Activated CD8-positive, alpha-beta T cell treated with anti-CD3 and anti-CD28 coated beads, Interleukin-2, amount 10 ng/mL, durations not matched to agents 7 days and 5 days (primary cell): ENCODE measurements around the gene DNAJB11. TPM values are rescaled to one million over a fixed set of nuclear protein-coding genes. Genes with fewer than 3 reads are reported as not detected.
A peak's percentile ranks its signal among the peaks of the same experiment; 100 is the strongest.
"Not testable (repeated sequence)": the region's sequence is repeated elsewhere in the genome, so short reads cannot be mapped to it uniquely, and the experiment has no call there.

Experiments used
- ATAC-seq: fragments of 150-1000 bp; cut with Tn5 transposase; one replicate; pipeline ENCODE4 v1.10.0; 2021; ENCODE audit warnings: moderate library complexity
- CTCF ChIA-PET: fragments of 350-600 bp; sonication (Branson Sonifier 250); formaldehyde crosslinking; loops from one replicate; lab custom pipeline; 2021; ENCODE audit warnings: antibody characterized with exemption; lab: Charles Lee
- POLR2A ChIA-PET: fragments of 350-600 bp; sonication (Branson Sonifier 250); formaldehyde crosslinking; loops from one replicate; lab custom pipeline; 2021; ENCODE audit warnings: antibody characterized with exemption; lab: Charles Lee
- DNase-seq: peaks from one replicate; pipeline ENCODE4 v3.0.0-alpha.2; 2020
- H3K27ac Mint-ChIP-seq: one replicate; pipeline ENCODE4 v1.8.0; 2021; ENCODE audit warnings: mild to moderate bottlenecking, mixed read lengths
- H3K27me3 Mint-ChIP-seq: one replicate; pipeline ENCODE4 v1.8.0; 2021; ENCODE audit warnings: low read depth, mixed read lengths
- H3K36me3 Mint-ChIP-seq: one replicate; pipeline ENCODE4 v1.8.0; 2021; ENCODE audit warnings: low read depth, mixed read lengths
- H3K4me1 Mint-ChIP-seq: one replicate; pipeline ENCODE4 v1.8.0; 2021; ENCODE audit warnings: low read depth, mixed read lengths
- H3K4me3 Mint-ChIP-seq: one replicate; pipeline ENCODE4 v1.8.0; 2021; ENCODE audit warnings: mild to moderate bottlenecking, mixed read lengths
- H3K9me3 Mint-ChIP-seq: one replicate; pipeline ENCODE4 v1.8.0; 2022; ENCODE audit warnings: mixed read lengths; ENCODE audit not compliant: insufficient read depth
- total RNA-seq, 2 experiments: library from RNA; stranded (reverse); gene quantifications; one replicate each; pipeline ENCODE4 v1.2.3, GENCODE V29; 2021

The DNAJB11 gene
- total RNA-seq, 2 experiments from 2014 or later, result 55.9 to 56.5 TPM

DNA sequence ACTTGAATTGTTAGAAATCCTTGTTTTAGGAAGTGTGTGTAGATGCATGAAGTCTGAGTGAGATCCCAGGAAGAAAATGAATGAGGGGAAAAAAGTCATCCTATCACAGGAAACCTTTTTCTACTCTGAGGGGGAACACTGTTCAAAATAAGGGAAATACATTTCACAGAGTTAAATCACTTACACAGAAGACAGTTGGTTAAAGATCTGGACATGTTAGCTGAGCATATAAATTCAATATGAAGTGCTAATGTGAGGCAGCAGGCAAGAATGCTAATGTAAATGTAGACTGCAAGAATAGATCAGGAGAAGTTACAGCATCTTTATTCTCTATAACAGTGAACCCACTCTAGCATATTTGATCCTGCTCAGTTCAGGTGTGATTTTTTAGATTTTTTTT lies 5.9 kb upstream of the DNAJB11 start:
- ChIA-PET POLR2A (no interaction called here), CTCF (no interaction called here)
- H3K27me3 Mint-ChIP-seq, result no peaks in the 10 kb centered on the region
- H3K4me1 Mint-ChIP-seq, result peaks cover 47% of the 10 kb centered on the region
- ATAC-seq (no peak), DNase-seq (no peak)
- H3K27ac Mint-ChIP-seq, result no peak overlapping the region
- no peaks in the 10 kb centered on the region for H3K9me3 Mint-ChIP-seq
- peaks cover 34% of the 10 kb centered on the region for H3K36me3 Mint-ChIP-seq
- H3K4me3 Mint-ChIP-seq, result no peak overlapping the region

DNA sequence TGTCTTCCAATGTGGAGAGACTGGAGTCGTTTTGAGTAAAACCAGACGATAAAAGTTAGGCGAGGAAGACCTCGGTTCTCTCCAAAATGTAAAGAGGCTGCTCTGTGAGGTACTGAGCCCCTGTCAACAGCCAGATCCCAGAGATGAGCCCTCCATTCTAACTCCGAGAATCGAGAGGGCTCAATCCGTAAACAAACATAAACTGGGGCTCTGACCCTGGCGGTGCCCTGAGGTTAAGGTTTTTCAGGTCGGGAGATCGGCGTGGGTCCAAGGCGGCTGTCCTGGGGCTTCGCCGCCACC lies 3.8 kb upstream of the DNAJB11 start:
- CTCF ChIA-PET, result interaction anchor here (1.5 to 4.9 kb wide), 3 partner anchors 26 to 623 kb away, joined by 8 to 21 read pairs (median 10); no protein-coding TSS in a partner anchor
- peak overlapping the region; percentile 82 for H3K4me3 Mint-ChIP-seq
- H3K9me3 Mint-ChIP-seq, result no peaks in the 10 kb centered on the region
- no peaks in the 10 kb centered on the region for H3K27me3 Mint-ChIP-seq
- ATAC-seq (no peak), DNase-seq (no peak)
- H3K27ac Mint-ChIP-seq, result peak overlapping the region; percentile 86
- peaks cover 30% of the 10 kb centered on the region for H3K36me3 Mint-ChIP-seq
- H3K4me1 Mint-ChIP-seq, result peaks cover 54% of the 10 kb centered on the region
- POLR2A ChIA-PET, result interaction anchor here (4.2 to 6.5 kb wide), 2 partner anchors 217 to 630 kb away, joined by 32 to 68 read pairs; partner anchors contain the start of genes EIF4A2 and TRA2B

DNA sequence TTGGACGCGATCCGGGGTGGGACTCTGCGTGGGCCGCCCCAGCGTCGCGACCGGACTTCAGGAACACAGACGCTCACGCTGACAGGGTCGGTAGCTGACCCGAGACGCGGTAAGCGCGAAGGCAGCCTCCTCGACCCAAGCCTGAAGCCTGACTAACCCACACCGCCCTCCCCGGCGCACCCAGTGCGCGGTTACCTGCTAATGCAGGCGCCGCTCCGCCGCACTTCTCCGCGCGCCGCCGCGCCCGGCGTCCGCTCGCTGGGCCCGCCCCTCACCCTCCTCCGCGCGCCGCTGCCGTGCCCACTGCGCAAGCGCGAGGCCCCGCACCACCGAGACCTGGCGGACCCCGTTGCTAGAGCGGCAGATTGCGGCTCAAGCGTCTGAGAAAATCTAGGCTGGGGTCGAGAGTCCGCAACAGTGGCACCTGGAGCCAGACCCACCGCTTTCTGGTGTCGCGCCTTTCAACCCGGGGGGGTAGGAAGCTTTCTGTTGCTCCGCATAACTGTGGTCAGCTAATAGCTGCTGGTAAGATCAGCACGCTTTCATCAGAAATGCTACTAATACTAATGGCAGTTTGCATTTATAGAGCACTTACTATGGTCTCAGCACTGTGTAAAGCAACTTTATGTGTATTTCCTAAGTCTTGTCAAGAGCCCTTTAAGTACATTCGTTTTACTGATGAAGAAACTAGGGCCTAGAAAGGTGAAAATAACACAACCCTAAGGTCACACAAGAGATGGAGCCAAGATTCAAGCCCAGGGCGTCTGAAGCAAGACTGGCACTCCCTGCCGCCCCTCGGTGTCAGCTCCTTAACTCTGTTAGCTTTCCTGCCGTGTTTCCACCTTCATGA lies 3.2 kb upstream of the DNAJB11 start, which contains the start of gene TBCCD1:
TBCCD1 (minus strand) TSS at position 268 of the 850 bp plus-strand sequence. CDS start 3,010 bp downstream, outside the sequence.
- ChIA-PET CTCF (interaction anchor here (0.8 to 7.5 kb wide), 5 partner anchors 27 to 642 kb away, joined by 3 to 78 read pairs (median 10); partner anchors contain the start of gene AHSG), POLR2A (interaction anchor here (0.6 to 6.5 kb wide), 8 partner anchors 9 to 637 kb away, joined by 3 to 68 read pairs (median 4); partner anchors contain the start of genes EIF4A2 and TRA2B)
- ATAC-seq, result peak; percentile 58
- H3K36me3 Mint-ChIP-seq, result peaks cover 29% of the 10 kb centered on the region
- no peaks in the 10 kb centered on the region for H3K27me3 Mint-ChIP-seq
- no peaks in the 10 kb centered on the region for H3K9me3 Mint-ChIP-seq
- peak; percentile 94 for DNase-seq
- H3K27ac Mint-ChIP-seq, result peak within 1 kb of the TSS; percentile 86
- peaks cover 56% of the 10 kb centered on the region for H3K4me1 Mint-ChIP-seq
- peak within 1 kb of the TSS; percentile 82 for H3K4me3 Mint-ChIP-seq

GRCh38 chr3:186569361-186569760 lies 1.2 kb upstream of the DNAJB11 start:
- ChIA-PET POLR2A (interaction anchor here (0.6 to 6.5 kb wide), 14 partner anchors 18 to 641 kb away, joined by 3 to 68 read pairs (median 4); partner anchors contain the start of genes EIF4A2, RFC4, RPL39L and TRA2B), CTCF (interaction anchor here (0.6 to 7.5 kb wide), 5 partner anchors 29 to 626 kb away, joined by 3 to 78 read pairs (median 12); partner anchors contain the start of gene AHSG)
- H3K27me3 Mint-ChIP-seq, ATAC-seq, DNase-seq, H3K9me3 Mint-ChIP-seq: not testable (repeated sequence)
- Mint-ChIP-seq H3K4me1 (peaks cover 61% of the 10 kb centered on the region), H3K36me3 (peaks cover 24% of the 10 kb centered on the region), H3K4me3 (peak overlapping the region; percentile 97), H3K27ac (peak overlapping the region; percentile 99)

DNA sequence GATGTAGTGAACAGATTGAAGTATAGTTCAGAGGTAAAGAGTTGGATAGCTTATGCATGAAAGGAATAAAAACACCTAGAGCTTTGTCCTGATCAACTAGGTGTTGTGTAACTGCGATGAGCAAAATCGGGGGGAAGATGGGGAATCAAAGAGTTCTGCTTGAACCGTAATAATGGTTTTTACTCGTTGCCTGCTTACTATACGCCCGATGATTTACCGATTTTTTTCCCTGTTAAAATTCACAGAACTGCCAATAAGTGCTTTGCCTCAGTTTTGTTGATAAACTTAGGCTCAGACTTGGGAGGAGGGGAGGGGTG lies 783 bp upstream of the DNAJB11 start:
- peaks cover 25% of the 10 kb centered on the region for H3K36me3 Mint-ChIP-seq
- H3K27me3 Mint-ChIP-seq, result no peaks in the 10 kb centered on the region
- ChIA-PET POLR2A (interaction anchor here (0.6 to 6.5 kb wide), 17 partner anchors 10 to 641 kb away, joined by 3 to 68 read pairs (median 7); partner anchors contain the start of genes EIF4A2, RFC4, RPL39L and TRA2B), CTCF (interaction anchor here (1.1 to 7.5 kb wide), 8 partner anchors 29 to 632 kb away, joined by 3 to 78 read pairs (median 8); partner anchors contain the start of genes AHSG, EIF4A2 and TRA2B)
- no peaks in the 10 kb centered on the region for H3K9me3 Mint-ChIP-seq
- H3K27ac Mint-ChIP-seq, result peak overlapping the region; percentile 99
- peaks cover 61% of the 10 kb centered on the region for H3K4me1 Mint-ChIP-seq
- H3K4me3 Mint-ChIP-seq, result peak overlapping the region; percentile 97
- DNase-seq (no peak), ATAC-seq (no peak)

DNA sequence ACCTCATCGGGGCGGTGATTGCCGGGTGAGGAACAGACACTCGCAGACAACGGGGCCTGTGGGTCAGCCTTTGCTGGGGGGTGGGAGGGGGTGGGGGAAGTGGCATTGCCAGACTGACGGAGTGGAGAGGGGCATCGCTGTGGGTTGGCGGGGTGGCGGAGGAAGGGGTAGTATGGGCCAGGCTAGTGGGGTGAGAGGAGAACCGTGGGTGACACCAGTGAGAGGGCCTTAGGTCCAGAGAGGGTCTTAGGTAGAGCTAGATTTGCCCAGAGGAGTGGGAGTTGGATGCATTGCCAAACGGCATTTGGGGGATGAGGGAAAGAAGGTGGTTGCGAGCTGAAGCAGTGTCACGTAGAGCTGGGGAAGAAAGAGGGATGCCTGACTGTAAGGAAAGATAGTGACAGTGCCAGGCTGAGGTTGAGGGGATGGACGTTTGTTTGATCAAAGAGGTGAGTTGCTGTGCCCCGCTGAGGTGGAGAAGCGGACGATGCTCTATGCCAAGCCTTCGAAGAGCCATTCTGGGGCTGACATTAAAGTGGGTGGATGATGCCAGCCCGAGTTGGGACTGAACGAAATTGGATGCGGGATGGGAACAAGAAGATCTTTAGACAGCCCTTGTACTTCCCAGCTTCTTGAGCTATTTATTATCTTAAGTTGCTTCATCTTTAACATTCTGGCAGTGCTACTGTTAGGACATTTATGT lies 572 bp downstream of the DNAJB11 start:
- ChIA-PET CTCF (interaction anchor here (0.7 to 7.5 kb wide), 12 partner anchors 10 to 633 kb away, joined by 3 to 78 read pairs (median 4); partner anchors contain the start of genes AHSG, EIF4A2 and TRA2B), POLR2A (interaction anchor here (0.6 to 6.5 kb wide), 13 partner anchors 8 to 628 kb away, joined by 3 to 68 read pairs (median 7); partner anchors contain the start of genes EIF4A2, RFC4 and RPL39L)
- Mint-ChIP-seq H3K27ac (peak overlapping the region; percentile 99), H3K4me1 (peaks cover 57% of the 10 kb centered on the region), H3K36me3 (peaks cover 35% of the 10 kb centered on the region), H3K4me3 (peak overlapping the region; percentile 97), H3K9me3 (no peaks in the 10 kb centered on the region), H3K27me3 (no peaks in the 10 kb centered on the region)
- ATAC-seq (no peak), DNase-seq (no peak)

DNA sequence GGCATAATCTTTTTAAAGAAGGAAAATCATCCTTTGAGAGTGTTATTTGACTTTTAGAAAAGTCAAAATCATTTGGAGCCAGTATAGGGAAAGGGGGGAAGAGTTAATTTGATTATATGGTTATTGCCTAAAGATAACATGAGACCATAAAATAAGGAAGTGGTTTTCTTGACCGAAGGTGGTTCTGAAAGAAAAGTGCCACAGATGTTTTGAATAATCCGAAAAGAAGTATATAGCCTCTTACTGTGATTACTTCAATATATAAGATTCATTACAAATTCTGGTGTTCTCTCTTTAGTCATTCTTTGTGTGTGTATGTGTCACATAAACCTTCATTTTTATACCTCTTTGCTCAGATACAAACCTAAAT lies 1.1 kb downstream of the DNAJB11 start:
- no peaks in the 10 kb centered on the region for H3K27me3 Mint-ChIP-seq
- CTCF ChIA-PET, result interaction anchor here (0.9 to 7.5 kb wide), 3 partner anchors 15 to 312 kb away, joined by 3 to 78 read pairs (median 4); partner anchors contain the start of gene AHSG
- H3K36me3 Mint-ChIP-seq, result peaks cover 40% of the 10 kb centered on the region
- ATAC-seq, result no peak
- H3K4me3 Mint-ChIP-seq, result peak overlapping the region; percentile 97
- peaks cover 52% of the 10 kb centered on the region for H3K4me1 Mint-ChIP-seq
- H3K27ac Mint-ChIP-seq, result peak overlapping the region; percentile 99
- H3K9me3 Mint-ChIP-seq, result no peaks in the 10 kb centered on the region
- no peak for DNase-seq
- POLR2A ChIA-PET, result interaction anchor here (0.6 to 6.5 kb wide), 5 partner anchors 15 to 212 kb away, joined by 3 to 68 read pairs (median 6); partner anchors contain the start of gene EIF4A2

GRCh38 chr3:186577521-186577920 lies 7.0 kb downstream of the DNAJB11 start:
- DNase-seq, result no peak
- peaks cover 67% of the 10 kb centered on the region for H3K36me3 Mint-ChIP-seq
- no peak for ATAC-seq
- no peaks in the 10 kb centered on the region for H3K9me3 Mint-ChIP-seq
- H3K4me3 Mint-ChIP-seq, result no peak overlapping the region
- peaks cover 19% of the 10 kb centered on the region for H3K4me1 Mint-ChIP-seq
- no peak overlapping the region for H3K27ac Mint-ChIP-seq
- CTCF ChIA-PET, result interaction anchor here (0.8 kb wide), 1 partner anchor 37 kb away, joined by 4 read pairs; no protein-coding TSS in a partner anchor
- no peaks in the 10 kb centered on the region for H3K27me3 Mint-ChIP-seq
- POLR2A ChIA-PET, result no interaction called here

GRCh38 chr3:186580785-186581184 lies 10.3 kb downstream of the DNAJB11 start:
- Mint-ChIP-seq H3K4me1 (no peaks in the 10 kb centered on the region), H3K27me3 (no peaks in the 10 kb centered on the region), H3K4me3 (no peak overlapping the region), H3K9me3 (no peaks in the 10 kb centered on the region), H3K27ac (no peak overlapping the region), H3K36me3 (peaks cover 68% of the 10 kb centered on the region)
- ChIA-PET POLR2A (interaction anchor here (0.6 to 0.7 kb wide), 2 partner anchors 225 to 635 kb away, joined by 3 read pairs; partner anchors contain the start of gene RFC4), CTCF (interaction anchor here (2.0 to 7.8 kb wide), 2 partner anchors 10 to 35 kb away, joined by 5 to 62 read pairs; partner anchors contain the start of gene DNAJB11)
- no peak for ATAC-seq
- DNase-seq, result no peak

DNA sequence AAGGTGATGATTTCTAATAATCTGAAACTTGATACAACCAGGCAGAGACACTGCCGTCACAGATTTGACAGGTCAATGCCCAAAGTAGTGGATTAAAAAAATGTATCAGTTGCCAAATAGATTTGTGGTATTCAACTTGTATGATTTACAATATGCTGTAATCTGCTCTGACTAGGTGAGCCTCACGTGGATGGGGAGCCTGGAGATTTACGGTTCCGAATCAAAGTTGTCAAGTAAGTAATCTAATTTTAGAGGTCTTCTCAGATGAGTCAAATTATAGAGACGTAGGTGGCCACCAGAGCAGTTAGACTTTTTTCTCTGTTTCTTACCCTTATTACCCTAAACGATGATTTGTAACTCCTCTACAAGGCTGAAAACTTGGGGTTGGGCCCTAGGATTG lies 12.0 kb downstream of the DNAJB11 start:
- DNase-seq (no peak), ATAC-seq (no peak)
- no peaks in the 10 kb centered on the region for H3K27me3 Mint-ChIP-seq
- no peak overlapping the region for H3K27ac Mint-ChIP-seq
- H3K9me3 Mint-ChIP-seq, result no peaks in the 10 kb centered on the region
- no peaks in the 10 kb centered on the region for H3K4me1 Mint-ChIP-seq
- POLR2A ChIA-PET, result interaction anchor here (1.0 kb wide), 1 partner anchor 12 kb away, joined by 3 read pairs; the partner anchor contains the start of gene DNAJB11
- no peak overlapping the region for H3K4me3 Mint-ChIP-seq
- peaks cover 56% of the 10 kb centered on the region for H3K36me3 Mint-ChIP-seq
- CTCF ChIA-PET, result interaction anchor here (1.2 to 7.8 kb wide), 2 partner anchors 33 to 42 kb away, joined by 3 to 62 read pairs; no protein-coding TSS in a partner anchor
